SU-DHL-6 (cell line): ENCODE results near the gene SMPD3.

Experiments used
- H2AFZ ChIP-seq: fragments of 200-600 bp; sonication (generic); 2 replicates; pipeline ENCODE4 v1.6.1; 2014; ENCODE audit warnings: low read depth, mild to moderate bottlenecking, moderate library complexity, mixed read lengths, antibody characterized with exemption, low read length; ENCODE audit not compliant: severe bottlenecking
- H3F3A ChIP-seq: fragments of 200-600 bp; shearing (Covaris generic); 2 replicates; pipeline ENCODE4 v1.6.0; 2016; ENCODE audit warnings: antibody characterized with exemption, mild to moderate bottlenecking; ENCODE audit not compliant: insufficient read depth
- H3K27ac ChIP-seq: fragments of 200-600 bp; sonication (generic); 2 replicates; pipeline ENCODE4 v1.5.1; 2016; ENCODE audit warnings: low read depth, mild to moderate bottlenecking, low read length, moderate library complexity, mixed read lengths
- H3K27me3 ChIP-seq: fragments of 200-600 bp; sonication (generic), shearing (Covaris generic); 2 replicates; pipeline ENCODE4 v1.6.0; 2014; ENCODE audit warnings: mild to moderate bottlenecking, low read length
- H3K36me3 ChIP-seq: fragments of 200-600 bp; sonication (generic); 2 replicates; pipeline ENCODE4 v1.6.1; 2014; ENCODE audit warnings: mild to moderate bottlenecking, low read length, mixed read lengths
- H3K4me2 ChIP-seq: fragments of 300-600, 200-600 bp; shearing (Covaris generic), sonication (generic); 2 replicates; pipeline ENCODE4 v1.6.0; 2014; ENCODE audit warnings: low read length, low read depth, mild to moderate bottlenecking; ENCODE audit not compliant: poor library complexity, severe bottlenecking
- H3K4me3 ChIP-seq: fragments of 200-600 bp; sonication (generic); 2 replicates; pipeline ENCODE4 v1.5.1; 2014; ENCODE audit warnings: antibody characterized with exemption, low read length, mild to moderate bottlenecking, mixed read lengths; ENCODE audit not compliant: insufficient read depth, poor library complexity, severe bottlenecking
- H3K79me2 ChIP-seq: fragments of 200-600 bp; sonication (generic); 2 replicates; pipeline ENCODE4 v1.6.1; 2014; ENCODE audit warnings: mild to moderate bottlenecking, low read length, moderate library complexity; ENCODE audit not compliant: insufficient read depth
- H3K9ac ChIP-seq: fragments of 200-600 bp; sonication (generic); 2 replicates; pipeline ENCODE4 v1.7.0; 2014; ENCODE audit warnings: mild to moderate bottlenecking, low read length
- H3K9me2 ChIP-seq: fragments of 200-600 bp; sonication (generic); replicated peaks from 2 replicates; pipeline ENCODE4 v1.6.1; 2014; ENCODE audit warnings: low read length; ENCODE audit not compliant: insufficient read depth
- H3K9me3 ChIP-seq: fragments of 200-600 bp; sonication (generic); 2 replicates; pipeline ENCODE4 v1.6.1; 2014; ENCODE audit warnings: low read length, mixed read lengths; ENCODE audit not compliant: insufficient read depth
- H4K20me1 ChIP-seq: fragments of 200-600 bp; sonication (generic); 2 replicates; pipeline ENCODE4 v1.6.1; 2014; ENCODE audit warnings: low read depth, mild to moderate bottlenecking, antibody characterized with exemption, low read length, moderate library complexity, mixed read lengths
- EZH2phosphoT487 ChIP-seq: fragments of 200-600 bp; sonication (generic), shearing (Covaris generic); conservative IDR thresholded peaks from 2 replicates; pipeline ENCODE4 v1.6.1; 2018; ENCODE audit warnings: mild to moderate bottlenecking, antibody characterized with exemption, low read length, moderate library complexity, mixed read lengths
- TF ChIP-seq, protein P1 (sequence below): fragments of 200-600 bp; sonication (generic); IDR thresholded peaks from one replicate; pipeline ENCODE4 v1.5.1; 2017; ENCODE audit warnings: antibody characterized with exemption, mild to moderate bottlenecking, low read length, moderate library complexity; ENCODE audit not compliant: insufficient read depth, poor library complexity, severe bottlenecking

SMPD3 gene

DNA sequence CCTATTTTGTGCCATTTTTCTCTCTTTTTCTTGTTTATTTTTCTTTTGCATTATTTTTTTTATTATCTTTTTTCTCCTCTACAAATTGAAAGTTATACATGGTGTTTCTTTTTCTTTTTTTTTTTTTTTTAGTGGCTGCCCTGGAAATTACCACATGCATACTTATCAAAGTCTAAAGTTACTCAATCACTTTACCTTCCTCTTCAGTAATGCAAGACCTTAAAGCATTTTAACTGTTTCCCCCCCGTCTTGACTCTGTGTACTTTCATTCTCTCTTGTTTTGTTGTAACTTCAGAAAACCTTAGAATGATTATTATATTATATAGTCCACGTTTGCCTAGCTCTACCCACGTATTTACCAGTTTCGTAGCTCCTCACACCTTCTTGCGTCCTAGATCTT is 33.3 kb upstream of the SMPD3 start:
- H3K9me2 ChIP-seq: no peaks in the 10 kb centered on the region
- H3K27me3 ChIP-seq: no peaks in the 10 kb centered on the region; the same call in 1 of the 2 replicates
- no peaks in the 10 kb centered on the region for H3K9me3 ChIP-seq
- H3K9ac ChIP-seq: no peak overlapping the region
- H3K27ac ChIP-seq: no peak overlapping the region
- no peak overlapping the region for H2AFZ ChIP-seq
- H4K20me1 ChIP-seq: no peaks in the 10 kb centered on the region
- no peaks in the 10 kb centered on the region for H3F3A ChIP-seq
- H3K4me3 ChIP-seq: no peak overlapping the region
- H3K4me2 ChIP-seq: no peak overlapping the region
- no peaks in the 10 kb centered on the region for H3K79me2 ChIP-seq
- H3K36me3 ChIP-seq: no peaks in the 10 kb centered on the region
- TF ChIP-seq, protein P1, sequence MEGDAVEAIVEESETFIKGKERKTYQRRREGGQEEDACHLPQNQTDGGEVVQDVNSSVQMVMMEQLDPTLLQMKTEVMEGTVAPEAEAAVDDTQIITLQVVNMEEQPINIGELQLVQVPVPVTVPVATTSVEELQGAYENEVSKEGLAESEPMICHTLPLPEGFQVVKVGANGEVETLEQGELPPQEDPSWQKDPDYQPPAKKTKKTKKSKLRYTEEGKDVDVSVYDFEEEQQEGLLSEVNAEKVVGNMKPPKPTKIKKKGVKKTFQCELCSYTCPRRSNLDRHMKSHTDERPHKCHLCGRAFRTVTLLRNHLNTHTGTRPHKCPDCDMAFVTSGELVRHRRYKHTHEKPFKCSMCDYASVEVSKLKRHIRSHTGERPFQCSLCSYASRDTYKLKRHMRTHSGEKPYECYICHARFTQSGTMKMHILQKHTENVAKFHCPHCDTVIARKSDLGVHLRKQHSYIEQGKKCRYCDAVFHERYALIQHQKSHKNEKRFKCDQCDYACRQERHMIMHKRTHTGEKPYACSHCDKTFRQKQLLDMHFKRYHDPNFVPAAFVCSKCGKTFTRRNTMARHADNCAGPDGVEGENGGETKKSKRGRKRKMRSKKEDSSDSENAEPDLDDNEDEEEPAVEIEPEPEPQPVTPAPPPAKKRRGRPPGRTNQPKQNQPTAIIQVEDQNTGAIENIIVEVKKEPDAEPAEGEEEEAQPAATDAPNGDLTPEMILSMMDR: no peak
- no peak for TF ChIP-seq EZH2phosphoT487

DNA sequence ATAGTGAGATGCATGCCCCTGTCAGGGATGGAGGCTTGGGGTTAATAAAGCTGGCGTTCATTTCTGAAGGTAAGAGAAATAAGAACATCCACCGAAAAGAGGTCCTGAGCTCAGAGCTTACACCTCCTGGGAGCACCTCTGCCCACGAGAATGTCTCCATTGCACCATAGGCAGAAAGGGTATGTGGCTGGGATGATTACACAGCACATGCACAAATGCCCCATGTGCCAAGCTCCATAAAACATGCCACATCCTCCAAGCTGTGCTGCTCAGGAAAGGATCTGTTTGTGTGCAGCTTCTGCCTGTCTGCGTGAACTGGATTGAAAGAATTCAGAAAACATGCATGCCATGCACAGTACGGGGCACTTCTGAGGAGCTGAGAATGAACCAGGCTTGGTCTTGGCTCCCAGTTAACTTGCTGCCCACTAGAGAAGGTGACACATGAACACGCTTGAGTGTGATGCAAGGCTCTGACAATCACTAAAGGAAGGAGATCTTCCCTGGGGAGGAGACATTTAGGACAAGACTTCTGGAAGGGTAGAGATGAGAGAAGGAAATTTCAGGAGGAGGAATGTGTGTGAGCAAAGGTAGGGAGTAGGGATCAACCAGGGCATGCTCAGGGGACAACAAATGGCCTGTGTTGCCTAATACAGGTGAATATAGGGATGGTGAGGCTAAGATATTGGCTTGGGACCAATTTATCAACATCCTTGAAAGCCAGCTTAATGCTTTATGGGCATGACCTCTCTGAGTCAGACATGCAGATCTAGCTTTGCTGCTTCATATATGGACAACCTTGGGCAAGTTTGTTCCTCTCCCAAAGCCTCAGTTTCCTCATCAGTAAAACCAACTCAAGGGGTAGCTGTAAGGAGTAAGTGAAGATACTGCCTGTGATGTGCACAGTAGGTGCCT is 32.0 kb upstream of the SMPD3 start:
- Histone ChIP-seq H3K9ac (no peak overlapping the region), H3K79me2 (no peaks in the 10 kb centered on the region), H3K27ac (no peak overlapping the region), H4K20me1 (no peaks in the 10 kb centered on the region), H3K4me2 (no peak overlapping the region), H3K9me2 (no peaks in the 10 kb centered on the region), H3K4me3 (no peak overlapping the region), H3K27me3 (no peaks in the 10 kb centered on the region; the same call in 1 of the 2 replicates), H2AFZ (no peak overlapping the region), H3K9me3 (no peaks in the 10 kb centered on the region), H3F3A (no peaks in the 10 kb centered on the region), H3K36me3 (no peaks in the 10 kb centered on the region)
- TF ChIP-seq, protein P1: no peak
- TF ChIP-seq EZH2phosphoT487: no peak

DNA sequence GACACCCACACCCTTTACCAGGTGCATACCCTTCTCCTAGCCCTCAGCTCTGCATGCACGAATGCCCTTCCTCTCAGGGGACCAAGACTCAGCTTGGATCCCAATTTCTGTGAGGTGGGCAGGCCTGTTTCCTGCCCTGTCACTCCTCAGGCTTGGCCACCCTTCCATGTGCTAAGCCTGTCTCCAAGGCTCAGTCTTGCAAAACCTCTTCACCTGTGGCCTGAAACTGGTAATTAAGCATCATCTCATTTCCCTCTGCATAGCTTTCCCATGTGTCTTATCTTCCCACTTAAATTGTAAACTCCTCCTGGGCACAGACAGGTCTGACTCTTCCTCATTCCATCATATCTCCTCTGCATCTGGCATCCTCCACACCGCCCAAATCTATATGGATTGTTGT is 31.0 kb upstream of the SMPD3 start:
- no peak overlapping the region for H3K9ac ChIP-seq
- H3K9me3 ChIP-seq: no peaks in the 10 kb centered on the region
- H3K79me2 ChIP-seq: no peaks in the 10 kb centered on the region
- TF ChIP-seq EZH2phosphoT487: no peak
- TF ChIP-seq, protein P1: no peak
- H3K4me3 ChIP-seq: no peak overlapping the region
- no peaks in the 10 kb centered on the region for H3K36me3 ChIP-seq
- no peak overlapping the region for H3K27ac ChIP-seq
- no peaks in the 10 kb centered on the region for H3F3A ChIP-seq
- H3K27me3 ChIP-seq: no peaks in the 10 kb centered on the region; the same call in 1 of the 2 replicates
- no peak overlapping the region for H3K4me2 ChIP-seq
- H2AFZ ChIP-seq: no peak overlapping the region
- H3K9me2 ChIP-seq: no peaks in the 10 kb centered on the region
- H4K20me1 ChIP-seq: no peaks in the 10 kb centered on the region
